ENCODE data around the gene ERG.

The ERG gene

GRCh38 chr21:38337793-38338192 is 160.5 kb downstream of the ERG start:
- no peak overlapping the region for H3K4me3 ChIP-seq (replicated peaks; ENCODE audit: insufficient read depth, low read length)
- DNase-seq (ENCODE audit: low read depth in 1 of 2, low spot score in 1 of 2), result no peak
- TF ChIP-seq GABPA (IDR thresholded peaks at IDR 0.05; ENCODE audit: low read depth) (no peak), REST (IDR thresholded peaks at IDR 0.05; ENCODE audit: insufficient replicate concordance, low read depth) (no peak), POLR2AphosphoS5 (IDR thresholded peaks at IDR 0.05; ENCODE audit: low read depth) (no peak), SPI1 (IDR thresholded peaks at IDR 0.05; ENCODE audit: borderline replicate concordance, low read depth) (no peak), CTCF (IDR thresholded peaks at IDR 0.05; ENCODE audit: insufficient read depth, low read length) (no peak)
- no peaks in the 10 kb centered on the region for H3K27me3 ChIP-seq (ENCODE audit: insufficient read depth, poor library complexity, severe bottlenecking)
- H3K27ac ChIP-seq (replicated peaks), result no peak overlapping the region

- DNase-seq (ENCODE audit: low read depth in 1 of 2, low spot score in 1 of 2), result no peak
- Histone ChIP-seq H3K27me3 (ENCODE audit: insufficient read depth, poor library complexity, severe bottlenecking) (no peaks in the 10 kb centered on the region), H3K27ac (replicated peaks) (no peak overlapping the region), H3K4me3 (replicated peaks; ENCODE audit: insufficient read depth, low read length) (no peak overlapping the region)
- TF ChIP-seq REST (IDR thresholded peaks at IDR 0.05; ENCODE audit: insufficient replicate concordance, low read depth), result no peak
- TF ChIP-seq POLR2AphosphoS5 (IDR thresholded peaks at IDR 0.05; ENCODE audit: low read depth), result no peak
- TF ChIP-seq GABPA (IDR thresholded peaks at IDR 0.05; ENCODE audit: low read depth), result no peak
- TF ChIP-seq CTCF (IDR thresholded peaks at IDR 0.05; ENCODE audit: insufficient read depth, low read length), result no peak
- TF ChIP-seq SPI1 (IDR thresholded peaks at IDR 0.05; ENCODE audit: borderline replicate concordance, low read depth), result no peak
Observed at GRCh38 chr21:38334866-38335265, 163.4 kb downstream of the ERG start.

- Histone ChIP-seq H3K4me3 (replicated peaks; ENCODE audit: insufficient read depth, low read length) (no peak overlapping the region), H3K27ac (replicated peaks) (no peak overlapping the region), H3K27me3 (ENCODE audit: insufficient read depth, poor library complexity, severe bottlenecking) (no peaks in the 10 kb centered on the region)
- TF ChIP-seq REST (IDR thresholded peaks at IDR 0.05; ENCODE audit: insufficient replicate concordance, low read depth) (no peak), GABPA (IDR thresholded peaks at IDR 0.05; ENCODE audit: low read depth) (no peak), POLR2AphosphoS5 (IDR thresholded peaks at IDR 0.05; ENCODE audit: low read depth) (no peak), SPI1 (IDR thresholded peaks at IDR 0.05; ENCODE audit: borderline replicate concordance, low read depth) (no peak), CTCF (IDR thresholded peaks at IDR 0.05; ENCODE audit: insufficient read depth, low read length) (no peak)
- DNase-seq (ENCODE audit: low read depth in 1 of 2, low spot score in 1 of 2), result no peak
Observed at GRCh38 chr21:38333301-38334272, 164.7 kb downstream of the ERG start.

All from HL-60 (cell line).